HCT116 (cell line): Measurements from ENCODE around the gene ITPKA. TPM values are rescaled to one million over a fixed set of nuclear protein-coding genes. Genes with fewer than 3 reads are reported as not detected.

Source experiments
- ATAC-seq: fragments of 200-7000 bp; cut with Tn5 transposase; 2 replicates; pipeline ENCODE4 v1.9.1; 2020; ENCODE audit warnings: mild to moderate bottlenecking, moderate library complexity
- BruUV-seq: library from RNA; stranded (reverse); fragments of 400-500 nt; replicated peaks from 2 replicates; lab custom pipeline; 2021; lab: Mats Ljungman, UMichigan
- CTCF ChIA-PET: fragments of 300-600 bp; sonication (Branson Sonifier 250); formaldehyde crosslinking; loops from one replicate; lab custom pipeline; 2021; ENCODE audit warnings: antibody characterized with exemption; lab: Charles Lee
- POLR2A ChIA-PET: fragments of 300-600, 350-600 bp; sonication (Branson Sonifier 250); formaldehyde crosslinking; loops from one replicate; lab custom pipeline; 2021; ENCODE audit warnings: antibody characterized with exemption; lab: Charles Lee
- RAD21 ChIA-PET, 2 experiments: fragments of 300-600 bp; sonication (Branson Sonifier 250); formaldehyde crosslinking; loops; one replicate each; lab custom pipeline; 2023; ENCODE audit warnings: low total read pairs in 2 of 2; ENCODE audit not compliant: uncharacterized antibody in 2 of 2, unreplicated experiment in 2 of 2, low non-redundant PET in 1 of 2; lab: Charles Lee
- DNase-seq: peaks from one replicate; pipeline ENCODE4 v3.0.0-alpha.2; 2010; ENCODE audit warnings: low read depth, low spot score
- H2AFZ ChIP-seq: fragments of 200-600 bp; shearing (Covaris generic), sonication (generic); 2 replicates; pipeline ENCODE4 v1.6.1; 2017; ENCODE audit warnings: low read depth, mixed run types, mixed read lengths, antibody characterized with exemption, low read length; ENCODE audit not compliant: poor library complexity, severe bottlenecking
- H3K27ac ChIP-seq: 2 replicates; pipeline ENCODE4 v1.5.1; 2012; ENCODE audit warnings: low read depth, low read length
- H3K27me3 ChIP-seq: fragments of 200-600 bp; sonication (generic); 2 replicates; pipeline ENCODE4 v1.6.1; 2016; ENCODE audit warnings: mixed run types, low read length, mixed read lengths; ENCODE audit not compliant: insufficient read depth
- H3K36me3 ChIP-seq, 2 experiments: fragments of 200-500 bp in 1 of 2; fragments of 200-600 bp in 1 of 2; sonication (Bioruptor generic) in 1 of 2; sonication (generic) in 1 of 2; 2 replicates each; pipeline versions ENCODE4 v1.5.1 to v1.6.1; 2014 to 2016; ENCODE audit warnings: low read length in 2 of 2, inconsistent platforms in 1 of 2, mixed read lengths in 1 of 2, mixed run types in 1 of 2; ENCODE audit not compliant: insufficient read depth in 2 of 2, control insufficient read depth in 1 of 2
- H3K4me1 ChIP-seq, 2 experiments: fragments of 200-600 bp in 1 of 2; sonication (generic) in 1 of 2; 2 replicates each; pipeline versions ENCODE4 v1.5.1 to v1.6.1; 2012 to 2017; ENCODE audit warnings: low read length in 2 of 2, inconsistent platforms in 1 of 2, mild to moderate bottlenecking in 1 of 2, mixed read lengths in 1 of 2, mixed run types in 1 of 2, moderate library complexity in 1 of 2; ENCODE audit not compliant: insufficient read depth in 2 of 2, control insufficient read depth in 1 of 2
- H3K4me2 ChIP-seq: fragments of 200-600 bp; sonication (generic); 2 replicates; pipeline ENCODE4 v1.6.1; 2017; ENCODE audit warnings: mixed run types, low read length, mixed read lengths
- H3K4me3 ChIP-seq, 2 experiments: fragments of 200-600 bp in 1 of 2; sonication (generic) in 1 of 2; replicated peaks in 1 of 2; 2 replicates each; pipeline ENCODE4 v1.5.1; 2011 to 2016; ENCODE audit warnings: low read length in 2 of 2, control low read depth in 1 of 2, low read depth in 1 of 2, mild to moderate bottlenecking in 1 of 2, mixed read lengths in 1 of 2, mixed run types in 1 of 2
- H3K79me2 ChIP-seq: fragments of 200-600 bp; sonication (generic); 2 replicates; pipeline ENCODE4 v1.6.1; 2017; ENCODE audit warnings: mild to moderate bottlenecking, mixed run types, low read length, moderate library complexity, mixed read lengths; ENCODE audit not compliant: insufficient read depth
- H3K9ac ChIP-seq: fragments of 200-600 bp; sonication (generic); 2 replicates; pipeline ENCODE4 v1.6.1; 2016; ENCODE audit warnings: low read length, mixed read lengths
- H3K9me2 ChIP-seq: fragments of 200-600 bp; sonication (generic), shearing (Covaris generic); 2 replicates; pipeline ENCODE4 v1.6.1; 2017; ENCODE audit warnings: mixed run types, mild to moderate bottlenecking, moderate library complexity; ENCODE audit not compliant: insufficient read depth
- H3K9me3 ChIP-seq, 2 experiments: fragments of 200-500 bp in 1 of 2; fragments of 200-600 bp in 1 of 2; sonication (Bioruptor generic) in 1 of 2; sonication (generic) in 1 of 2; 2 replicates each; pipeline ENCODE4 v1.6.1; 2014 to 2017; ENCODE audit warnings: low read length in 2 of 2, mixed read lengths in 2 of 2, inconsistent platforms in 1 of 2, low read depth in 1 of 2, mild to moderate bottlenecking in 1 of 2, mixed run types in 1 of 2, moderate library complexity in 1 of 2; ENCODE audit not compliant: control insufficient read depth in 1 of 2, insufficient read depth in 1 of 2
- H4K20me1 ChIP-seq: fragments of 200-600 bp; sonication (generic), shearing (Covaris generic); 2 replicates; pipeline ENCODE4 v1.6.1; 2017; ENCODE audit warnings: mixed run types, mild to moderate bottlenecking, moderate library complexity; ENCODE audit not compliant: insufficient read depth
- CBX3 ChIP-seq: IDR thresholded peaks from 2 replicates; pipeline ENCODE4 v1.6.1; 2012; ENCODE audit warnings: low read depth
- CEBPB ChIP-seq: IDR thresholded peaks from 2 replicates; pipeline ENCODE4 v1.6.1; 2012; ENCODE audit warnings: low read depth
- EGR1 ChIP-seq: IDR thresholded peaks from 2 replicates; pipeline ENCODE4 v1.6.1; 2012; ENCODE audit warnings: low read depth
- ELF1 ChIP-seq: IDR thresholded peaks from 2 replicates; pipeline ENCODE4 v1.6.1; 2012; ENCODE audit warnings: low read depth, borderline replicate concordance
- EZH2 ChIP-seq: fragments of 200-600 bp; sonication (generic); IDR thresholded peaks from 2 replicates; pipeline ENCODE4 v1.6.1; 2017; ENCODE audit warnings: antibody characterized with exemption, mixed run types
- FOSL1 ChIP-seq: IDR thresholded peaks from 2 replicates; pipeline ENCODE4 v1.6.1; 2012; ENCODE audit warnings: low read depth
- POLR2A ChIP-seq: IDR thresholded peaks from 2 replicates; pipeline ENCODE4 v1.7.0; 2011; ENCODE audit warnings: borderline replicate concordance; ENCODE audit not compliant: insufficient read depth, insufficient read length; ENCODE audit errors: extremely low read depth
- POLR2AphosphoS5 ChIP-seq: IDR thresholded peaks from 2 replicates; pipeline ENCODE4 v1.6.1; 2011; ENCODE audit warnings: mild to moderate bottlenecking, low read depth, low read length, moderate library complexity
- REST ChIP-seq: IDR thresholded peaks from 2 replicates; pipeline ENCODE4 v1.6.1; 2012; ENCODE audit warnings: low read depth
- SIN3A ChIP-seq: IDR thresholded peaks from 2 replicates; pipeline ENCODE4 v1.6.1; 2012; ENCODE audit warnings: low read depth
- SP1 ChIP-seq: IDR thresholded peaks from 2 replicates; pipeline ENCODE4 v1.6.1; 2012; ENCODE audit warnings: low read depth
- TCF7L2 ChIP-seq: IDR thresholded peaks from 2 replicates; pipeline ENCODE4 v1.7.0; 2011; ENCODE audit warnings: borderline replicate concordance, inconsistent platforms; ENCODE audit not compliant: insufficient read depth, insufficient read length; ENCODE audit errors: extremely low read depth
- YY1 ChIP-seq: IDR thresholded peaks from 2 replicates; pipeline ENCODE4 v1.6.1; 2011; ENCODE audit warnings: low read length, low read depth, moderate library complexity, mild to moderate bottlenecking; ENCODE audit not compliant: insufficient replicate concordance; ENCODE audit errors: extremely low read depth
- ZFX ChIP-seq: fragments of 450-650 bp; IDR thresholded peaks from 2 replicates; pipeline ENCODE4 v1.6.1; 2017
- ZNF274 ChIP-seq: fragments of 200-500 bp; sonication (Bioruptor generic); IDR thresholded peaks from 2 replicates; pipeline ENCODE4 v1.6.1; 2014; ENCODE audit warnings: mild to moderate bottlenecking, low read depth, low read length, inconsistent platforms
- intact Hi-C: fragments of 100-400 bp; cut with micrococcal nuclease; formaldehyde crosslinking; loops from 2 replicates; pipeline ENCODE4 v1.10.0; 2022
- total RNA-seq: library from RNA; stranded (reverse); gene quantifications from one replicate; pipeline ENCODE4 v1.2.1, GENCODE V29; 2021; ENCODE audit not compliant: unreplicated experiment
- TF ChIP-seq, protein P1 (sequence below): IDR thresholded peaks from 2 replicates; pipeline ENCODE4 v1.6.1; 2012

The ITPKA gene
- total RNA-seq, 1 experiment from 2014 or later, result 10.8 TPM

GRCh38 chr15:41482110-41482877, 11.4 kb upstream of the ITPKA start:
- Histone ChIP-seq H3K4me1 (peaks cover 0 to 6% of the 10 kb centered on the region in 2 experiments; a peak in 1 of 4 replicates), H4K20me1 (no peaks in the 10 kb centered on the region), H3K4me3 (no peak overlapping the region), H3K9me3 (no peaks in the 10 kb centered on the region), H3K27me3 (no peaks in the 10 kb centered on the region), H3K4me2 (no peak overlapping the region), H2AFZ (no peak overlapping the region), H3K27ac (no peak overlapping the region), H3K79me2 (no peaks in the 10 kb centered on the region), H3K9ac (no peak overlapping the region), H3K36me3 (peaks cover 16 to 32% of the 10 kb centered on the region in 2 experiments; a peak in 3 of 4 replicates), H3K9me2 (no peaks in the 10 kb centered on the region)
- BruUV-seq, result no TSS peak
- intact Hi-C loops, result no loop called here
- DNase-seq, result no peak
- POLR2A ChIA-PET, result interaction anchor here (0.8 to 1.2 kb wide), 2 partner anchors 11 to 62 kb away, joined by 3 to 4 read pairs; partner anchors contain the start of gene RPAP1
- TF ChIP-seq EZH2 (no peak), POLR2A (no peak), CEBPB (no peak), ZNF274 (no peak), CBX3 (no peak), ELF1 (no peak), FOSL1 (no peak), YY1 (no peak), ZFX (no peak), SIN3A (no peak), EGR1 (no peak), POLR2AphosphoS5 (no peak), SP1 (no peak), REST (no peak), TCF7L2 (no peak)
- TF ChIP-seq, protein P1, sequence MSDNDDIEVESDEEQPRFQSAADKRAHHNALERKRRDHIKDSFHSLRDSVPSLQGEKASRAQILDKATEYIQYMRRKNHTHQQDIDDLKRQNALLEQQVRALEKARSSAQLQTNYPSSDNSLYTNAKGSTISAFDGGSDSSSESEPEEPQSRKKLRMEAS, result no peak
- ATAC-seq, result no peak
- RAD21 ChIA-PET, result no interaction called here
- CTCF ChIA-PET, result no interaction called here
